ENCODE data around the gene STUM. TPM values are rescaled to one million over a fixed set of nuclear protein-coding genes. Genes with fewer than 3 reads are reported as not detected.

The STUM gene
- total and polyA plus RNA-seq, 10 of the 15 experiments (the other 5 are each of a cell fraction or from before 2014, with no cell fraction given) = under 0.01 to 0.15 (median 0.09) TPM; not detected in 5

DNA sequence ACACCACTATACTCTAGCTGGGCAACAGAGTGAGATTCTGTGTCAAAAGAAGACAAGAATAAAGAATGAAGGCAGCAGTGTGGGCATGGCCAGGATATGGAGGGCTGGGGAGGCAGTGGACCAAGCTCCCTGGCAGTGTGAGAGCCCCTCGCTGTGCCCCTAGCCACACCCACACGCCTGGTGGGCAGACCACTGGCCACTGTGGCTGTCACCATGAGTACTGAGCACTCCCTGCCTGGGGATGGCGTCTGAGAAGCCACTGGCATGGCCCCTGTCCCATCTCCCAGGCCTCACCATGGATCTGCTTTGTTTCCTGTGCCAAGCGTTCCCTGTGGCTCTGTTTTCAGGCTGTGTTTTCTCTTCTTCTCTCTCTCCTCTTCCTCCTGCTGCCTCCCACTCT lies 51.7 kb downstream of the STUM start (continued):
- TF ChIP-seq MTA3 (IDR thresholded peaks at IDR 0.05; ENCODE audit: borderline replicate concordance, low read length) (no peak), WRNIP1 (IDR thresholded peaks at IDR 0.05; ENCODE audit: borderline replicate concordance, low read depth, low read length) (no peak), SREBF2 (IDR thresholded peaks at IDR 0.05; ENCODE audit: low read length) (no peak), YY1 (IDR thresholded peaks at IDR 0.05; ENCODE audit: low read depth, low read length) (no peak), PAX5 (IDR thresholded peaks at IDR 0.05; ENCODE audit: borderline replicate concordance, low read depth, low read length) (no peak), TCF3 (IDR thresholded peaks at IDR 0.05; ENCODE audit: borderline replicate concordance, insufficient read depth, low read depth, low read length) (no peak)

DNA sequence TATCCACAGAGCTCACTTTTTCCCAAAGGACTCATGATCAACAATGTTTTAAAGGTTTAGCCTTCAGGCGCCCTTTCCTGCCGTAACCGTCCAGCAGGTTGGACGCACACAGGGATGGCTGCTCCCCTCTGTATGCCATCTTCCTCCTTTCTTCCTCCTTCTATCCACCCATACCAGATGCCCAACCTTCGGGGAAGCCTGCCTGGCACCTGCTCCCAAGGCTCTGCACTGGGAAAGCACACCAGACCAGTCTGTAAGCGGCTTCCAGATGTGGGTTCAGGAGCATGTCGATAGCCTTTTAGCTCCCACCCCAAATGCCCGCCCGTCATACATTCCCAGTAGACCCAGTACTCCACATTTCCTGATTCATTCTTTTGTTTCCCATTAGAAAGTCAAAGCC lies 52.9 kb downstream of the STUM start:
- in situ Hi-C loops (cut with MboI) = no loop called here

More for the DNA sequence above, 52.9 kb downstream of the STUM start:
- RAD21 ChIA-PET (ENCODE audit: unreplicated experiment) = no interaction called here
- POLR2A ChIA-PET = no interaction called here
- intact Hi-C loops (cut with micrococcal nuclease; ENCODE audit: unreplicated experiment) = loop anchor here (10.0 kb wide), 1 partner anchor 477 kb away; no protein-coding TSS in a partner anchor
- Histone ChIP-seq H3K27me3 (replicated peaks in 1 of 2; ENCODE audit: control insufficient read depth in 2 of 2, insufficient read depth in 2 of 2, low read length in 1 of 2) (peaks cover 0 to 2% of the 10 kb centered on the region in 2 experiments; a peak in 3 of 4 replicates), H3K9me3 (replicated peaks; ENCODE audit: control insufficient read depth, insufficient read depth, low read length) (no peaks in the 10 kb centered on the region; the same call in 2 of the 3 replicates), H3K79me2 (ENCODE audit: control insufficient read depth, insufficient read depth, low read length) (no peaks in the 10 kb centered on the region), H3K9ac (ENCODE audit: control insufficient read depth, insufficient read depth, low read length) (no peak overlapping the region), H3K4me1 (ENCODE audit: control insufficient read depth, insufficient read depth, low read length) (no peaks in the 10 kb centered on the region), H3K4me2 (ENCODE audit: control insufficient read depth, insufficient read depth) (no peak overlapping the region), H3K36me3 (ENCODE audit: control insufficient read depth in 2 of 2, insufficient read depth in 2 of 2, low read length in 1 of 2) (no peaks in the 10 kb centered on the region), H3K27ac (ENCODE audit: control insufficient read depth, insufficient read depth) (no peak overlapping the region), H4K20me1 (ENCODE audit: control insufficient read depth, insufficient read depth) (no peaks in the 10 kb centered on the region; the same call in 1 of the 2 replicates), H2AFZ (ENCODE audit: control insufficient read depth, low read depth, low read length) (no peak overlapping the region), H3K4me3 (no peak overlapping the region)
- no peak for ATAC-seq
- BruUV-seq (replicated peaks) = no TSS peak
- CTCF ChIA-PET = no interaction called here
- SMC1A ChIA-PET (ENCODE audit: uncharacterized antibody, unreplicated experiment) = interaction anchor here (1.3 kb wide), 1 partner anchor 176 kb away, joined by 5 read pairs; no protein-coding TSS in a partner anchor
- TF ChIP-seq TAF1 (IDR thresholded peaks at IDR 0.05; ENCODE audit: borderline replicate concordance, low read depth, low read length) (no peak), RAD21 (IDR thresholded peaks at IDR 0.05; ENCODE audit: insufficient read depth, low read depth, low read length) (no peak), CHD4 (IDR thresholded peaks at IDR 0.05) (no peak), NR2F1 (conservative IDR thresholded peaks at IDR 0.05) (no peak), PML (IDR thresholded peaks at IDR 0.05; ENCODE audit: low read length) (no peak), IKZF2 (IDR thresholded peaks at IDR 0.05) (no peak), CREM (IDR thresholded peaks at IDR 0.05; ENCODE audit: low read depth) (no peak), TCF7 (IDR thresholded peaks at IDR 0.05; ENCODE audit: borderline replicate concordance) (no peak), SREBF1 (IDR thresholded peaks at IDR 0.05; ENCODE audit: low read length) (no peak)
- TF ChIP-seq, protein P1, sequence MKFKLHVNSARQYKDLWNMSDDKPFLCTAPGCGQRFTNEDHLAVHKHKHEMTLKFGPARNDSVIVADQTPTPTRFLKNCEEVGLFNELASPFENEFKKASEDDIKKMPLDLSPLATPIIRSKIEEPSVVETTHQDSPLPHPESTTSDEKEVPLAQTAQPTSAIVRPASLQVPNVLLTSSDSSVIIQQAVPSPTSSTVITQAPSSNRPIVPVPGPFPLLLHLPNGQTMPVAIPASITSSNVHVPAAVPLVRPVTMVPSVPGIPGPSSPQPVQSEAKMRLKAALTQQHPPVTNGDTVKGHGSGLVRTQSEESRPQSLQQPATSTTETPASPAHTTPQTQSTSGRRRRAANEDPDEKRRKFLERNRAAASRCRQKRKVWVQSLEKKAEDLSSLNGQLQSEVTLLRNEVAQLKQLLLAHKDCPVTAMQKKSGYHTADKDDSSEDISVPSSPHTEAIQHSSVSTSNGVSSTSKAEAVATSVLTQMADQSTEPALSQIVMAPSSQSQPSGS (IDR thresholded peaks at IDR 0.05; ENCODE audit: low read length) = no peak
- FAIRE-seq = no peak
- DNase-seq (ENCODE audit: low read depth, low spot score) = no peak
- WGBS (ENCODE audit: insufficient coverage, insufficient replicate concordance, low lambda C conversion rate, missing lambda C conversion rate) = 62% methylated on average over 9 of the region's 9 CpGs
